Measurements from ENCODE around the gene FRZB.

- TF ChIP-seq, protein P1, sequence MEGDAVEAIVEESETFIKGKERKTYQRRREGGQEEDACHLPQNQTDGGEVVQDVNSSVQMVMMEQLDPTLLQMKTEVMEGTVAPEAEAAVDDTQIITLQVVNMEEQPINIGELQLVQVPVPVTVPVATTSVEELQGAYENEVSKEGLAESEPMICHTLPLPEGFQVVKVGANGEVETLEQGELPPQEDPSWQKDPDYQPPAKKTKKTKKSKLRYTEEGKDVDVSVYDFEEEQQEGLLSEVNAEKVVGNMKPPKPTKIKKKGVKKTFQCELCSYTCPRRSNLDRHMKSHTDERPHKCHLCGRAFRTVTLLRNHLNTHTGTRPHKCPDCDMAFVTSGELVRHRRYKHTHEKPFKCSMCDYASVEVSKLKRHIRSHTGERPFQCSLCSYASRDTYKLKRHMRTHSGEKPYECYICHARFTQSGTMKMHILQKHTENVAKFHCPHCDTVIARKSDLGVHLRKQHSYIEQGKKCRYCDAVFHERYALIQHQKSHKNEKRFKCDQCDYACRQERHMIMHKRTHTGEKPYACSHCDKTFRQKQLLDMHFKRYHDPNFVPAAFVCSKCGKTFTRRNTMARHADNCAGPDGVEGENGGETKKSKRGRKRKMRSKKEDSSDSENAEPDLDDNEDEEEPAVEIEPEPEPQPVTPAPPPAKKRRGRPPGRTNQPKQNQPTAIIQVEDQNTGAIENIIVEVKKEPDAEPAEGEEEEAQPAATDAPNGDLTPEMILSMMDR (IDR thresholded peaks at IDR 0.05) = peak in 1 of 6 experiments; percentile 8
- no peak for TF ChIP-seq POLR2A (IDR thresholded peaks at IDR 0.05)
Observed at GRCh38 chr2:182870227-182870626, 3.8 kb upstream of the FRZB start.

All from adrenal gland (tissue), 5 donors.